ENCODE measurements around the gene IFIT2. TPM values are rescaled to one million over a fixed set of nuclear protein-coding genes. Genes with fewer than 3 reads are reported as not detected.

The IFIT2 gene
- total RNA-seq, 1 donor from 2014 or later, result not detected

DNA sequence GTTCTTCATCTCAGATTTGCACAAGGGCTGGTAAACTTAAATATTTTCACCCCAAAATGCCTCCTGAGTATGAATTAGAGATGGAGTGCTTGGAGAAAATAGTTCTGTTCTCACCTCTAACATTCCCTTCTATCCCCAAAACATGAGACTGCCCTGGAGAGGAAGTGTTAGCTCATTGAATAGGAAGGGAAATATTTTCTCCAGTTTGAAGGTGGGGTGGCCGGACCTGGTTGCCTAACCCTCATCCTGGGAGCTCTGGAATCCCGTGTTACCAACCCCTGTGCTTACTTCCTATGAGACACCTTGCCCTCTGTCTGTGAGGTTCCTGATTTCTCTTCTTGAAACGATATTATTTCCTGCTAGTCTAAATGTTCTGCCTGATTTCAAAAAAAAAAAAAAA is 779 bp downstream of the IFIT2 start:
- Mint-ChIP-seq H3K27me3 (ENCODE audit: unreplicated experiment) (no peaks in the 10 kb centered on the region), H3K4me1 (ENCODE audit: low read depth, unreplicated experiment) (no peaks in the 10 kb centered on the region), H3K9me3 (ENCODE audit: unreplicated experiment) (no peaks in the 10 kb centered on the region), H3K27ac (ENCODE audit: unreplicated experiment) (no peak overlapping the region), H3K36me3 (ENCODE audit: unreplicated experiment) (peaks cover 11% of the 10 kb centered on the region), H3K4me3 (ENCODE audit: unreplicated experiment) (no peak overlapping the region)
- no peak for TF ChIP-seq CTCF (IDR thresholded peaks at IDR 0.05; ENCODE audit: partially characterized antibody, unreplicated experiment)
- no peak for DNase-seq

GRCh38 chr10:89303161-89303560 is 1.3 kb downstream of the IFIT2 start:
- no peak overlapping the region for H3K4me3 Mint-ChIP-seq (ENCODE audit: unreplicated experiment)

DNA sequence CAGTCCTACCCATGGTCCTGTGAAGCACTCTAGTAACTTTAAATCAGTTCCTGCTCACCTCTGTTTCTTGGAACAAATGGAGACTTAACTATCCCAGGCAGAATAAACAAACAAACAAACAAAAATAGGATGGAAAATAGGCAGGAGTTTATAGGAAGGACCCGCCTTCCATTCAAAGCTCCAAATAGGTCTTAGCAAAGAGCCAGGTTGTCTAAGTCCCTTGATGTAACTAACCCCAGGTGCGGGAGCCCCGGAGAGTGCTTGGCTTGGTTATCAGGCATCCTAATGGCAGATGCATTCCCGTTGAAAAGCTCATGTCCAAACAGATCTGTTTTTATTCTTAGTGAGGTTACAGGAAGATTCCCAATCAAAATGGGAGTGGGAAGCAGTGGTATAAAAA is 2.2 kb downstream of the IFIT2 start:
- Mint-ChIP-seq H3K4me1 (ENCODE audit: low read depth, unreplicated experiment) (no peaks in the 10 kb centered on the region), H3K27me3 (ENCODE audit: unreplicated experiment) (no peaks in the 10 kb centered on the region), H3K36me3 (ENCODE audit: unreplicated experiment) (peaks cover 5% of the 10 kb centered on the region), H3K4me3 (ENCODE audit: unreplicated experiment) (no peak overlapping the region), H3K27ac (ENCODE audit: unreplicated experiment) (no peak overlapping the region), H3K9me3 (ENCODE audit: unreplicated experiment) (no peaks in the 10 kb centered on the region)
- DNase-seq, result no peak
- TF ChIP-seq CTCF (IDR thresholded peaks at IDR 0.05; ENCODE audit: partially characterized antibody, unreplicated experiment), result no peak

More at GRCh38 chr10:89303161-89303560, 1.3 kb downstream of the IFIT2 start:
- H3K27me3 Mint-ChIP-seq (ENCODE audit: unreplicated experiment), result no peaks in the 10 kb centered on the region
- DNase-seq, result no peak
- no peaks in the 10 kb centered on the region for H3K9me3 Mint-ChIP-seq (ENCODE audit: unreplicated experiment)
- TF ChIP-seq CTCF (IDR thresholded peaks at IDR 0.05; ENCODE audit: partially characterized antibody, unreplicated experiment), result no peak
- H3K36me3 Mint-ChIP-seq (ENCODE audit: unreplicated experiment), result peaks cover 10% of the 10 kb centered on the region
- H3K4me1 Mint-ChIP-seq (ENCODE audit: low read depth, unreplicated experiment), result no peaks in the 10 kb centered on the region
- no peak overlapping the region for H3K27ac Mint-ChIP-seq (ENCODE audit: unreplicated experiment)

GRCh38 chr10:89304446-89304845 is 2.6 kb downstream of the IFIT2 start:
- H3K4me3 Mint-ChIP-seq (ENCODE audit: unreplicated experiment), result no peak overlapping the region

GRCh38 chr10:89304925-89305324 is 3.1 kb downstream of the IFIT2 start:
- Mint-ChIP-seq H3K9me3 (ENCODE audit: unreplicated experiment) (no peaks in the 10 kb centered on the region), H3K4me3 (ENCODE audit: unreplicated experiment) (no peak overlapping the region), H3K27me3 (ENCODE audit: unreplicated experiment) (no peaks in the 10 kb centered on the region), H3K36me3 (ENCODE audit: unreplicated experiment) (no peaks in the 10 kb centered on the region), H3K27ac (ENCODE audit: unreplicated experiment) (no peak overlapping the region), H3K4me1 (ENCODE audit: low read depth, unreplicated experiment) (no peaks in the 10 kb centered on the region)
- DNase-seq, result no peak
- TF ChIP-seq CTCF (IDR thresholded peaks at IDR 0.05; ENCODE audit: partially characterized antibody, unreplicated experiment), result no peak

More at GRCh38 chr10:89304446-89304845, 2.6 kb downstream of the IFIT2 start:
- DNase-seq, result no peak
- peaks cover 1% of the 10 kb centered on the region for H3K36me3 Mint-ChIP-seq (ENCODE audit: unreplicated experiment)
- H3K9me3 Mint-ChIP-seq (ENCODE audit: unreplicated experiment), result no peaks in the 10 kb centered on the region
- no peak overlapping the region for H3K27ac Mint-ChIP-seq (ENCODE audit: unreplicated experiment)
- no peak for TF ChIP-seq CTCF (IDR thresholded peaks at IDR 0.05; ENCODE audit: partially characterized antibody, unreplicated experiment)
- H3K27me3 Mint-ChIP-seq (ENCODE audit: unreplicated experiment), result no peaks in the 10 kb centered on the region
- no peaks in the 10 kb centered on the region for H3K4me1 Mint-ChIP-seq (ENCODE audit: low read depth, unreplicated experiment)
